ENCODE measurements around the gene NDUFAF2.

The NDUFAF2 gene

DNA sequence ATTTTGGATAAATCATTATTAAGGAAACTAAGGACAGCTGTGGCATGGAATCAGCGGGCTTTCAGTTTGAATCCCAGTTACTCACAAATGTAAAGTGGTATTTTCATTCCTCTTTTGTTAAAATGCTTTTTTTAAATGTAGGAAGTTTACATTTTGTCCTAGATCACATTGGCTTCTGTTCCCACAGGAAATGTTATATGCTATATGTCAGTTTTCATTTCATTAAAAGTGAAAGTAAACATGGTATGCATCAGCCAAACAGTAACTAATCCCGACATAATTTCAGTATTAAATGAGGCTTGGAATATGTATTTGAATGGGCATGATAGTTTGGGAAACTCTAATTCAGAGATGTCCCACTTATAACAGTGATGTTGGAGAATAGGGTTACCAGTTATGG is 235.9 kb downstream of the NDUFAF2 start:
- no peak for TF ChIP-seq GATA3 (IDR thresholded peaks at IDR 0.05; ENCODE audit: low read depth, low read length)
- TF ChIP-seq GATA2 (IDR thresholded peaks at IDR 0.05; ENCODE audit: low read depth, low read length), result no peak

GRCh38 chr5:61182449-61182848 is 237.4 kb downstream of the NDUFAF2 start:
- TF ChIP-seq GATA2 (IDR thresholded peaks at IDR 0.05; ENCODE audit: low read depth, low read length) (no peak), GATA3 (IDR thresholded peaks at IDR 0.05; ENCODE audit: low read depth, low read length) (no peak)

- no peak for TF ChIP-seq GATA3 (IDR thresholded peaks at IDR 0.05; ENCODE audit: low read depth, low read length)
- TF ChIP-seq GATA2 (IDR thresholded peaks at IDR 0.05; ENCODE audit: low read depth, low read length), result no peak
Observed at GRCh38 chr5:61183538-61183937, 238.5 kb downstream of the NDUFAF2 start.

- no peak for TF ChIP-seq GATA2 (IDR thresholded peaks at IDR 0.05; ENCODE audit: low read depth, low read length)
- TF ChIP-seq GATA3 (IDR thresholded peaks at IDR 0.05; ENCODE audit: low read depth, low read length), result no peak
Observed at GRCh38 chr5:61184708-61185107, 239.7 kb downstream of the NDUFAF2 start.

GRCh38 chr5:61186634-61187033 is 241.6 kb downstream of the NDUFAF2 start:
- no peak for TF ChIP-seq GATA3 (IDR thresholded peaks at IDR 0.05; ENCODE audit: low read depth, low read length)
- no peak for TF ChIP-seq GATA2 (IDR thresholded peaks at IDR 0.05; ENCODE audit: low read depth, low read length)

- TF ChIP-seq GATA2 (IDR thresholded peaks at IDR 0.05; ENCODE audit: low read depth, low read length), result no peak
- no peak for TF ChIP-seq GATA3 (IDR thresholded peaks at IDR 0.05; ENCODE audit: low read depth, low read length)
Observed at GRCh38 chr5:61198606-61199005, 253.6 kb downstream of the NDUFAF2 start.

GRCh38 chr5:61200582-61201155 is 255.7 kb downstream of the NDUFAF2 start:
- no peak for TF ChIP-seq GATA3 (IDR thresholded peaks at IDR 0.05; ENCODE audit: low read depth, low read length)
- TF ChIP-seq GATA2 (IDR thresholded peaks at IDR 0.05; ENCODE audit: low read depth, low read length), result no peak

DNA sequence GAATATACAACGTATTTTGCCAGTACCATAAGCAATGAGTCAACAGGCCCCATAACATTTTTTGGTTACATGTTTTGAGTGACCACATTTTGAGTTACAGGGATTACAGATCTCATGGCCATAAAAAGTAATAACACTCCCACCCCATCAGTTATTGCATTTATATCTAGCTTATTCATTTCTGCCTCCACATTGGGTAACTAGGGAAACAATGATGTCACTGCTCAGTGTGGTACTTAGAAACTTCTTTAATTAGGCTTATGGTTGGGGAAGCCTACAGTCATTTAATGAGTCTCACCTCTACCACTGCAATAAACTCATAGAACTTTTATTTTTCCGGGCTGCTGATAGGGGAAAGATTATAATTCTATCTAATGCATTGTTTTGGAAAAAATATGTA is 257.2 kb downstream of the NDUFAF2 start:
- TF ChIP-seq GATA3 (IDR thresholded peaks at IDR 0.05; ENCODE audit: low read depth, low read length) (no peak), GATA2 (IDR thresholded peaks at IDR 0.05; ENCODE audit: low read depth, low read length) (no peak)

Measured in SH-SY5Y (cell line).